BJ (cell line): ENCODE measurements around the gene FEZF2. TPM values are rescaled to one million over a fixed set of nuclear protein-coding genes. Genes with fewer than 3 reads are reported as not detected.

ENCODE experiments used
- CTCF ChIA-PET: fragments of 350-600 bp; formaldehyde crosslinking; extraction: SDS; loops from one replicate; lab custom pipeline; 2021; ENCODE audit warnings: antibody characterized with exemption, inconsistent platforms; lab: Yijun Ruan, JAX
- POLR2A ChIA-PET: fragments of 300-600 bp; sonication (Branson Sonifier 250); formaldehyde crosslinking; extraction: SDS; loops from one replicate; lab custom pipeline; 2021; ENCODE audit warnings: antibody characterized with exemption; lab: Charles Lee
- DNase-seq: peaks from one replicate; pipeline ENCODE4 v3.0.0-alpha.2; 2011; ENCODE audit warnings: low read depth
- H3K27me3 ChIP-seq: 2 replicates; pipeline ENCODE4 v1.6.0; 2011; ENCODE audit warnings: low read length; ENCODE audit not compliant: control insufficient read depth, insufficient read depth
- H3K36me3 ChIP-seq: 2 replicates; pipeline ENCODE4 v1.5.1; 2011; ENCODE audit warnings: low read length; ENCODE audit not compliant: control insufficient read depth, insufficient read depth
- H3K4me3 ChIP-seq: 2 replicates; pipeline ENCODE4 v1.5.1; 2011; ENCODE audit warnings: low read depth, mild to moderate bottlenecking, control low read depth, low read length
- CTCF ChIP-seq: IDR thresholded peaks from 2 replicates; pipeline ENCODE4 v1.5.1; 2011; ENCODE audit warnings: low read depth, mild to moderate bottlenecking, control low read depth, inconsistent platforms, low read length, moderate library complexity; ENCODE audit not compliant: insufficient read depth
- polyA plus RNA-seq: library from polyadenylated mRNA; depleted of rRNA; stranded (reverse); fragments of >200 nt; gene quantifications from 2 replicates; pipeline ENCODE4 v1.2.3, GENCODE V29; 2011

FEZF2 gene
- polyA plus RNA-seq, 1 experiment, result not detected

DNA sequence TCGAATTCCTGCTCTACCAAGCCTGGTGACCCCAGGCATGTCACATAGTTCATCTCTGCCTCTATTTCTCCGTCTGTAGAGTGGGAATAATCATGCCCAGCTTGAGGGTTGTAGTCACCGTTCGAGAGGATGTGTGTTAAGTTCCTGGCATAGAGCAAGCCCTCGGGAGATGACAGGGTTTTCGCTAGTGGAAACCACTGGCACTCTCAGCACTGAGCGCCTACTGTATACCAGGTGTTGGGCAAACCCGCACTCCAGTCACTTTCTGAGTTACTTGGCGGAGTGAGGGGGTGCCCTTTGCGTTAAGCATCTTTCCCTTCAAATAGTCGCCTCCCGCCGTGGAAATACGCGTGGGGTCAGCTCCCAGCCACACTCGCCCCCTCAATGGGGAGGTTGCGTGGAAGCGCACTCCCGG is 5.1 kb downstream of the FEZF2 start:
- POLR2A ChIA-PET, result no interaction called here
- Histone ChIP-seq H3K36me3 (no peaks in the 10 kb centered on the region), H3K27me3 (peaks cover 51% of the 10 kb centered on the region), H3K4me3 (no peak overlapping the region)
- CTCF ChIA-PET, result interaction anchor here (1.2 kb wide), 1 partner anchor 38 kb away, joined by 3 read pairs; no protein-coding TSS in a partner anchor
- TF ChIP-seq CTCF, result no peak
- DNase-seq, result no peak

DNA sequence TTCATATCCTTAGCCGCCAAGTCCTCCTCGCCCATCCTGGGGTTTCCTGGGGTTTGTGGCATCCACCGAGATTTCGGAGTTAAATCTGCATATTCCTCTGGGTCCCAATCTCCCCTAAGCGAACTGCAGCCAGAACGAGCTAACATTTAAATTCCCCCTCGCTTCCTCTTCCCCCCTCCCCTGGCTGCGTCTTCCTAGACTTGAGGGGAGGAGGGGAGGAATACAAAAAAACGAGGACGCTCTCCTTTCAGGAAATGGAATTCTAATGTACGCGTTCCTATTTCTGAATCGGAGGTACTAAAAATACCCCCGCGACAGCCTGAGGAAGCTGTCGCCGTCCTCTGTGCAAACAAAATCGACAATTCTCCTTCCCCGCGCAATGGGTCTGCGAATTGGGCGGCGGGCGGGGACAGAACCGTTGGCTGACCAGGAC is 5.6 kb downstream of the FEZF2 start:
- DNase-seq, result no peak
- no peak overlapping the region for H3K4me3 ChIP-seq
- ChIA-PET POLR2A (no interaction called here), CTCF (interaction anchor here (1.2 kb wide), 1 partner anchor 37 kb away, joined by 3 read pairs; no protein-coding TSS in a partner anchor)
- no peak for TF ChIP-seq CTCF
- no peaks in the 10 kb centered on the region for H3K36me3 ChIP-seq
- H3K27me3 ChIP-seq, result peaks cover 47% of the 10 kb centered on the region

GRCh38 chr3:62366126-62366484 is 7.2 kb downstream of the FEZF2 start:
- ChIA-PET CTCF (no interaction called here), POLR2A (no interaction called here)
- no peak for DNase-seq
- no peak for TF ChIP-seq CTCF
- Histone ChIP-seq H3K27me3 (peaks cover 38% of the 10 kb centered on the region), H3K36me3 (no peaks in the 10 kb centered on the region), H3K4me3 (no peak overlapping the region)

GRCh38 chr3:62365391-62366125 is 7.8 kb downstream of the FEZF2 start:
- POLR2A ChIA-PET, result no interaction called here
- CTCF ChIA-PET, result no interaction called here

DNA sequence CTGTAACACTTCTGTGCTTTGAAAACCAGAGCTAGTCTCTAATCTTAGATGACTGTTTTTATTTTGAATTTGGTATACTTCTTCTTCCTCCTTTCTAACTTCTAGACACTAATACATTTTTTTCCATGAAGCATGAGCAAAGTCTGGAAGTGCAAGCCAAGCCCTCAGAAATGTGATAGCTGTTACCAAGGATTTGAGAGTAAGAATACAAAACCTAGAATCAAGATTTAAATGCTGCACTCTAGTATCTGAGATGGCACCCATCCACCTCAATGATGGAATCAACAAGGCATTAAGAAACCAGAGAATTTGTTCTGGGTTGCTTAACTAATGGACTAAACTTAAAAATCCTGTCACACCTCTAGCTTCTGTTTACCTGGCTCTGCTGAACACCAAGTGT is 9.2 kb downstream of the FEZF2 start:
- no peak for DNase-seq
- TF ChIP-seq CTCF, result no peak
- Histone ChIP-seq H3K4me3 (no peak overlapping the region), H3K27me3 (peaks cover 25% of the 10 kb centered on the region), H3K36me3 (no peaks in the 10 kb centered on the region)
- CTCF ChIA-PET, result no interaction called here
- POLR2A ChIA-PET, result no interaction called here

More at GRCh38 chr3:62365391-62366125, 7.8 kb downstream of the FEZF2 start:
- TF ChIP-seq CTCF, result no peak
- no peak for DNase-seq
- Histone ChIP-seq H3K36me3 (no peaks in the 10 kb centered on the region), H3K4me3 (no peak overlapping the region), H3K27me3 (peaks cover 35% of the 10 kb centered on the region)
